ENCODE results near the gene KCTD16.

The KCTD16 gene

GRCh38 chr5:144265643-144266247 is 95.1 kb downstream of the KCTD16 start:
- Histone ChIP-seq H3K9ac (ENCODE audit: low read depth, low read length, poor library complexity, severe bottlenecking) (no peak overlapping the region), H3K27me3 (ENCODE audit: insufficient read depth, low read length, poor library complexity, severe bottlenecking) (no peaks in the 10 kb centered on the region), H2AFZ (ENCODE audit: low read length) (no peak overlapping the region), H3K4me2 (ENCODE audit: low read depth, low read length, poor library complexity, severe bottlenecking) (no peak overlapping the region), H3K4me3 (ENCODE audit: low read length, poor library complexity, severe bottlenecking) (no peak overlapping the region), H3K4me1 (ENCODE audit: insufficient read depth, low read length, poor library complexity, severe bottlenecking) (no peaks in the 10 kb centered on the region), H3F3A (ENCODE audit: low read depth) (no peaks in the 10 kb centered on the region), H3K9me3 (ENCODE audit: insufficient read depth, low read depth, low read length) (no peaks in the 10 kb centered on the region; the same call in 1 of the 2 replicates), H3K9me2 (replicated peaks; ENCODE audit: low read depth, low read length) (no peaks in the 10 kb centered on the region), H4K20me1 (ENCODE audit: insufficient read depth, low read length, poor library complexity, severe bottlenecking) (no peaks in the 10 kb centered on the region), H3K36me3 (ENCODE audit: insufficient read depth, low read length) (no peaks in the 10 kb centered on the region), H3K79me2 (ENCODE audit: insufficient read depth, low read length) (no peaks in the 10 kb centered on the region)
- TF ChIP-seq EZH2phosphoT487 (IDR thresholded peaks at IDR 0.05; ENCODE audit: borderline replicate concordance) (no peak), CTCF (conservative IDR thresholded peaks at IDR 0.05; ENCODE audit: low read length) (no peak)

- no peaks in the 10 kb centered on the region; the same call in 1 of the 2 replicates for H3K9me3 ChIP-seq (ENCODE audit: insufficient read depth, low read depth, low read length)
- H3K79me2 ChIP-seq (ENCODE audit: insufficient read depth, low read length), result no peaks in the 10 kb centered on the region
- TF ChIP-seq CTCF (conservative IDR thresholded peaks at IDR 0.05; ENCODE audit: low read length) (no peak), EZH2phosphoT487 (IDR thresholded peaks at IDR 0.05; ENCODE audit: borderline replicate concordance) (no peak)
- no peaks in the 10 kb centered on the region for H3K4me1 ChIP-seq (ENCODE audit: insufficient read depth, low read length, poor library complexity, severe bottlenecking)
- no peak overlapping the region for H3K4me3 ChIP-seq (ENCODE audit: low read length, poor library complexity, severe bottlenecking)
- no peak overlapping the region for H3K9ac ChIP-seq (ENCODE audit: low read depth, low read length, poor library complexity, severe bottlenecking)
- no peaks in the 10 kb centered on the region for H3K9me2 ChIP-seq (replicated peaks; ENCODE audit: low read depth, low read length)
- no peaks in the 10 kb centered on the region for H3K36me3 ChIP-seq (ENCODE audit: insufficient read depth, low read length)
- H4K20me1 ChIP-seq (ENCODE audit: insufficient read depth, low read length, poor library complexity, severe bottlenecking), result no peaks in the 10 kb centered on the region
- H3F3A ChIP-seq (ENCODE audit: low read depth), result no peaks in the 10 kb centered on the region
- no peak overlapping the region for H3K4me2 ChIP-seq (ENCODE audit: low read depth, low read length, poor library complexity, severe bottlenecking)
- H3K27me3 ChIP-seq (ENCODE audit: insufficient read depth, low read length, poor library complexity, severe bottlenecking), result no peaks in the 10 kb centered on the region
- H2AFZ ChIP-seq (ENCODE audit: low read length), result no peak overlapping the region
Observed at GRCh38 chr5:144267961-144268513, 97.4 kb downstream of the KCTD16 start.

DNA sequence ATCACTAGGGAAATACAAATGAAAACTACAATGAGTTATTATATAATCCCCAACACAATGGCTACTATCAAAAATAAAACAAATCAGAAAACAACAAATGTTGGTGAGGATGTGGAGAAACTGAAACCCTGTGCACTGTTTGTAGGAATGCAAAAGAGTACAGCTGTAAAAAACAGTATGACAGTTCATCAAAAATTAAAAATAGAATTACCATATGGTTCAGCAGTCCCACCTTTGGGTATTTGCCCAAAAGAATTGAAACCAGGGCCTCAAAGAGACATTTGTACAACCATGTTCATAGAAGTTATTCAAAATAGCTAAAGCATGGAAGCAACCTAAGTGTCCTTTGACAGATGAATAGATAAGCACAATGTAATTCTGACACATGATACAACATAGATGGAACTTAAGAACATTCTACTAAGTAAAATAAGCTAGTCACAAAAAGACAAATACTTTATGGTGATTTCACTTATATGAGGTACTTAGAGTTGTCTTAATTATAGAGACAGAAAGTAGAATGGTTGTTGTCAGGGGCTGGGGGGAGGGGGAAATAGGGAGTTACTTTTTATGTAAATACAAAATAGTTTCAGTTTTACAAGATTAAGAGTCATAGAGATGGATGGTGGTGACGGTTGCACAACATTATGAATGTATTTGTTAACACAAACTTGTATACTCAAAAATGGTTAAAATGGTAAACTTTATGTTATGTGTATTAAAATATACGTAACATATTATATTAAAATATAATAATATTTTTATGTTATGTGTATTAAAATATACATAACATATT is 102.8 kb downstream of the KCTD16 start:
- Histone ChIP-seq H3K36me3 (ENCODE audit: insufficient read depth, low read length) (no peaks in the 10 kb centered on the region), H3K27me3 (ENCODE audit: insufficient read depth, low read length, poor library complexity, severe bottlenecking) (no peaks in the 10 kb centered on the region), H3K4me1 (ENCODE audit: insufficient read depth, low read length, poor library complexity, severe bottlenecking) (no peaks in the 10 kb centered on the region), H3K9ac (ENCODE audit: low read depth, low read length, poor library complexity, severe bottlenecking) (no peak overlapping the region), H3F3A (ENCODE audit: low read depth) (no peaks in the 10 kb centered on the region), H3K79me2 (ENCODE audit: insufficient read depth, low read length) (no peaks in the 10 kb centered on the region), H3K4me3 (ENCODE audit: low read length, poor library complexity, severe bottlenecking) (no peak overlapping the region), H3K9me3 (ENCODE audit: insufficient read depth, low read depth, low read length) (no peaks in the 10 kb centered on the region), H3K9me2 (replicated peaks; ENCODE audit: low read depth, low read length) (no peaks in the 10 kb centered on the region), H4K20me1 (ENCODE audit: insufficient read depth, low read length, poor library complexity, severe bottlenecking) (no peaks in the 10 kb centered on the region), H2AFZ (ENCODE audit: low read length) (no peak overlapping the region), H3K4me2 (ENCODE audit: low read depth, low read length, poor library complexity, severe bottlenecking) (no peak overlapping the region)
- TF ChIP-seq EZH2phosphoT487 (IDR thresholded peaks at IDR 0.05; ENCODE audit: borderline replicate concordance) (no peak), CTCF (conservative IDR thresholded peaks at IDR 0.05; ENCODE audit: low read length) (no peak)

All from Loucy (cell line).